Astrocyte of the cerebellum (primary cell): ENCODE data around the gene LMTK3.
A peak's percentile ranks its signal among the peaks of the same experiment; 100 is the strongest.
"Not testable (repeated sequence)": the region's sequence is repeated elsewhere in the genome, so short reads cannot be mapped to it uniquely, and the experiment has no call there.

ENCODE experiments used
- DNase-seq: peaks from one replicate; pipeline ENCODE4 v3.0.0-alpha.2; 2011; ENCODE audit warnings: low read depth
- H3K4me3 ChIP-seq: 2 replicates; pipeline ENCODE4 v1.5.1; 2011; ENCODE audit warnings: mild to moderate bottlenecking, low read depth, low read length, moderate library complexity
- CTCF ChIP-seq: IDR thresholded peaks from 2 replicates; pipeline ENCODE4 v1.5.1; 2012; ENCODE audit warnings: low read length, low read depth, moderate library complexity, mild to moderate bottlenecking; ENCODE audit errors: missing control alignments
- in situ Hi-C: cut with HindIII; loops from 2 replicates; pipeline ENCODE4 v1.10.0; 2017; ENCODE audit warnings: low sequenced_read_pairs

Gene LMTK3

GRCh38 chr19:48495396-48495795, 16.2 kb downstream of the LMTK3 start:
- DNase-seq: no peak
- in situ Hi-C loops: no loop called here
- H3K4me3 ChIP-seq: no peak overlapping the region
- no peak for TF ChIP-seq CTCF

- in situ Hi-C loops: no loop called here
- no peak for DNase-seq
- TF ChIP-seq CTCF: no peak
- H3K4me3 ChIP-seq: peak overlapping the region; percentile 40
Observed at GRCh38 chr19:48493718-48494401, 17.8 kb downstream of the LMTK3 start.

GRCh38 chr19:48492925-48493717, 18.5 kb downstream of the LMTK3 start:
- in situ Hi-C loops: no loop called here
- peak; percentile 75 for DNase-seq
- TF ChIP-seq CTCF: no peak
- peak overlapping the region; percentile 40 for H3K4me3 ChIP-seq

GRCh38 chr19:48491793-48492123, 19.9 kb downstream of the LMTK3 start:
- in situ Hi-C loops: no loop called here
- no peak for DNase-seq
- no peak for TF ChIP-seq CTCF
- H3K4me3 ChIP-seq: no peak overlapping the region

GRCh38 chr19:48490981-48491792, 20.4 kb downstream of the LMTK3 start:
- no peak for DNase-seq
- H3K4me3 ChIP-seq: no peak overlapping the region
- TF ChIP-seq CTCF: no peak
- in situ Hi-C loops: no loop called here

GRCh38 chr19:48489608-48490216, 21.9 kb downstream of the LMTK3 start:
- H3K4me3 ChIP-seq: no peak overlapping the region
- DNase-seq: no peak
- TF ChIP-seq CTCF: peak; percentile 97
- in situ Hi-C loops: no loop called here

GRCh38 chr19:48488478-48488877, 23.2 kb downstream of the LMTK3 start:
- DNase-seq, in situ Hi-C loops, H3K4me3 ChIP-seq: not testable (repeated sequence)
